Esophagus squamous epithelium (tissue), 5 donors: Measurements from ENCODE around the gene RNF207. TPM values are rescaled to one million over a fixed set of nuclear protein-coding genes. Genes with fewer than 3 reads are reported as not detected.

Experiments used
- DNase-seq: peaks from one replicate; lab custom pipeline; 2025; lab: John Stamatoyannopoulos, UW
- H3K27ac ChIP-seq, 4 donors: fragments of 200-600 bp; sonication (generic); one replicate each; pipeline ENCODE4 v1.5.1; 2016 to 2019; ENCODE audit warnings: mild to moderate bottlenecking in 1 of 4
- H3K27me3 ChIP-seq, 4 donors: fragments of 200-600 bp; sonication (generic); 1 replicate in 3 of 4; 2 replicates in 1 of 4; pipeline versions ENCODE4 v1.5.1 to v1.6.0; 2017 to 2021; ENCODE audit warnings: antibody characterized with exemption in 1 of 4
- H3K36me3 ChIP-seq, 3 donors: fragments of 200-600 bp; sonication (generic); one replicate each; pipeline ENCODE4 v1.5.1; 2016 to 2019
- H3K4me1 ChIP-seq, 3 donors: fragments of 200-600 bp; sonication (generic); one replicate each; pipeline ENCODE4 v1.5.1; 2017 to 2019
- H3K4me3 ChIP-seq, 4 donors: fragments of 200-600 bp; sonication (generic); 1 replicate in 3 of 4; 2 replicates in 1 of 4; pipeline ENCODE4 v1.5.1; 2016 to 2019; ENCODE audit warnings: mild to moderate bottlenecking in 2 of 4, moderate library complexity in 1 of 4
- H3K9me3 ChIP-seq, 3 donors: fragments of 200-600 bp; sonication (generic); one replicate each; pipeline ENCODE4 v1.5.1; 2016 to 2019
- CTCF ChIP-seq, 6 experiments: fragments of 450-650 bp in 4 of 6; fragments of 200-600 bp in 2 of 6; sonication (generic) in 2 of 6; IDR thresholded peaks; one replicate each; pipeline ENCODE4 v1.5.1; 2016 to 2019; ENCODE audit warnings: antibody characterized with exemption in 6 of 6, mild to moderate bottlenecking in 4 of 6, moderate library complexity in 4 of 6
- POLR2A ChIP-seq, 4 donors: fragments of 450-650 bp; IDR thresholded peaks; one replicate each; pipeline ENCODE4 v1.6.1; 2017; ENCODE audit warnings: antibody characterized with exemption in 4 of 4, mild to moderate bottlenecking in 4 of 4, moderate library complexity in 3 of 4
- WGBS, 2 donors: methylation state at CpG; one replicate each; pipeline ENCODE4 v1.1.5; 2018; 5-methylcytosine and 5-hydroxymethylcytosine counted together
- intact Hi-C: fragments of 100-400 bp; cut with DNase I; formaldehyde crosslinking; loops from one replicate; pipeline ENCODE4 v1.15.0; 2022
- total RNA-seq, 4 donors: library from RNA; depleted of rRNA; stranded (reverse); fragments of >200 nt; gene quantifications; one replicate each; pipeline ENCODE4 v1.1.0, GENCODE V29; 2016
- donor health status: DM: yes; HTN: yes; CAD: no.

The RNF207 gene
- total RNA-seq, 4 donors from 2014 or later, result 6.6 to 43.3 (median 23.3) TPM

GRCh38 chr1:6209661-6210580 is 4.0 kb downstream of the RNF207 start:
- intact Hi-C loops, result no loop called here
- Histone ChIP-seq H3K27ac (no peak overlapping the region), H3K36me3 (peaks cover 0 to 47% (median 0%) of the 10 kb centered on the region in 3 donors), H3K4me3 (peak overlapping the region in 2 of 4 donors; percentile 45 to 63), H3K9me3 (no peaks in the 10 kb centered on the region), H3K4me1 (peaks cover 20 to 49% (median 35%) of the 10 kb centered on the region in 3 donors), H3K27me3 (peaks cover 0 to 22% (median 0%) of the 10 kb centered on the region in 4 donors)
- TF ChIP-seq CTCF (IDR thresholded peaks at IDR 0.05), result no peak
- no peak for TF ChIP-seq POLR2A (IDR thresholded peaks at IDR 0.05)
- WGBS, 2 donors, result 88 to 90% methylated on average over 6 to 12 of the region's 17 CpGs
- no peak for DNase-seq

GRCh38 chr1:6210591-6211355 is 4.9 kb downstream of the RNF207 start:
- Histone ChIP-seq H3K9me3 (no peaks in the 10 kb centered on the region), H3K27me3 (peaks cover 0 to 20% (median 0%) of the 10 kb centered on the region in 4 donors), H3K4me1 (peaks cover 12 to 41% (median 27%) of the 10 kb centered on the region in 3 donors), H3K4me3 (no peak overlapping the region), H3K36me3 (peaks cover 0 to 51% (median 0%) of the 10 kb centered on the region in 3 donors), H3K27ac (no peak overlapping the region)
- DNase-seq, result no peak
- 88 to 94% methylated on average over 8 to 15 of the region's 29 CpGs for WGBS, 2 donors
- no peak for TF ChIP-seq CTCF (IDR thresholded peaks at IDR 0.05)
- TF ChIP-seq POLR2A (IDR thresholded peaks at IDR 0.05), result no peak
- intact Hi-C loops, result no loop called here

GRCh38 chr1:6211731-6212130 is 5.8 kb downstream of the RNF207 start:
- TF ChIP-seq POLR2A (IDR thresholded peaks at IDR 0.05) (no peak), CTCF (IDR thresholded peaks at IDR 0.05) (no peak)
- Histone ChIP-seq H3K27ac (no peak overlapping the region), H3K4me1 (peaks cover 11 to 31% (median 19%) of the 10 kb centered on the region in 3 donors), H3K4me3 (no peak overlapping the region), H3K27me3 (peaks cover 0 to 11% (median 0%) of the 10 kb centered on the region in 4 donors), H3K36me3 (peaks cover 0 to 58% (median 0%) of the 10 kb centered on the region in 3 donors), H3K9me3 (no peaks in the 10 kb centered on the region)
- WGBS, 2 donors, result 87% methylated on average over 6 of the region's 16 CpGs; no CpG with 5 or more reads in 1 of the 2 donors
- intact Hi-C loops, result no loop called here
- DNase-seq, result no peak

GRCh38 chr1:6212193-6212959 is 6.5 kb downstream of the RNF207 start:
- 57 to 87% methylated on average over 8 to 11 of the region's 20 CpGs for WGBS, 2 donors
- TF ChIP-seq POLR2A (IDR thresholded peaks at IDR 0.05) (no peak), CTCF (IDR thresholded peaks at IDR 0.05) (no peak)
- Histone ChIP-seq H3K4me1 (peaks cover 7 to 25% (median 13%) of the 10 kb centered on the region in 3 donors), H3K27ac (no peak overlapping the region), H3K36me3 (peaks cover 0 to 65% (median 0%) of the 10 kb centered on the region in 3 donors), H3K4me3 (no peak overlapping the region), H3K9me3 (no peaks in the 10 kb centered on the region), H3K27me3 (peaks cover 0 to 4% (median 0%) of the 10 kb centered on the region in 4 donors)
- no peak for DNase-seq
- intact Hi-C loops, result no loop called here
